ENCODE results near the gene TRAPPC6A.
"Not testable (repeated sequence)": the region's sequence is repeated elsewhere in the genome, so short reads cannot be mapped to it uniquely, and the experiment has no call there.

DNA sequence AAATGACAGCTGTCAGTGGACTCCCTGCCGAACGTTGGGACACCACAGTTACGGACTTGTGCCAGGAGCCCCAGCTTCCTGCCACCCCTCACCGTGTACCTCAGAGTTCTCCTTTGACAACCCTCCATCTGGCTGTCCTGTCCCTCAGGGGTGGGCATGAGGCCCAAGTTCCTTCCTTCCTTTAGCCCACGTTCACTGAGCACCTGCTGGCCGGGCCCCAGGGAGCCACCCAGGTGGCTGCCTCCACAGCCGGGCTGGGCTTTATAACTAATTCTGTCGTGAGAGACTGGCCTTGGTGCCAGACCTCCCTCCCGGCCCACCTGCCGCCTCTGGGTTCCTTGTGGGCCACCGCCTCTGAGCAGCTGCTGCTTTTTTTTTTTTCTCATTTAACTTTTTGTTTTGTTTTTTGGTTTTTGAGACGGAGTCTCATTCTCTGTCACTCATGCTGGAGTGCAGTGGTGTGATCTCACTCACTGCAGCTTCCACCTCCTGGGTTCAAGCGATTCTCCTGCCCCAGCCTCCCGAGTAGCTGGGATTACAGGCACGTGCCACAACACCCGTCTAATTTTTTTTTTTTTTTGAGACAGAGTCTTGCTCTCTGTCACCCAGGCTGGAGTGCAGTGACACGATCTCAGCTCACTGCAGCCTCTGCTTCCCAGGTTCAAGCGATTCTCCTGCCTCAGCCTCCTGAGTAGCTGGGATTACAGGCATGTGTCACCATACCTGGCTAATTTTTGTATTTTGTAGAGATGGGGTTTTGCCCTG is 59.3 kb downstream of the TRAPPC6A start:
- TF ChIP-seq FOXM1 (IDR thresholded peaks at IDR 0.05; ENCODE audit: borderline replicate concordance); SP1 (IDR thresholded peaks at IDR 0.05); FOXA1 (IDR thresholded peaks at IDR 0.05); SUZ12 (IDR thresholded peaks at IDR 0.05); ELF4 (IDR thresholded peaks at IDR 0.05); HDGF (IDR thresholded peaks at IDR 0.05; ENCODE audit: borderline replicate concordance); BHLHE40 (IDR thresholded peaks at IDR 0.05; ENCODE audit: borderline replicate concordance); FOXK2 (IDR thresholded peaks at IDR 0.05); CTBP1 (IDR thresholded peaks at IDR 0.05; ENCODE audit: borderline replicate concordance): not testable (repeated sequence)
- TF ChIP-seq, protein P1, sequence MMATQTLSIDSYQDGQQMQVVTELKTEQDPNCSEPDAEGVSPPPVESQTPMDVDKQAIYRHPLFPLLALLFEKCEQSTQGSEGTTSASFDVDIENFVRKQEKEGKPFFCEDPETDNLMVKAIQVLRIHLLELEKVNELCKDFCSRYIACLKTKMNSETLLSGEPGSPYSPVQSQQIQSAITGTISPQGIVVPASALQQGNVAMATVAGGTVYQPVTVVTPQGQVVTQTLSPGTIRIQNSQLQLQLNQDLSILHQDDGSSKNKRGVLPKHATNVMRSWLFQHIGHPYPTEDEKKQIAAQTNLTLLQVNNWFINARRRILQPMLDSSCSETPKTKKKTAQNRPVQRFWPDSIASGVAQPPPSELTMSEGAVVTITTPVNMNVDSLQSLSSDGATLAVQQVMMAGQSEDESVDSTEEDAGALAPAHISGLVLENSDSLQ (IDR thresholded peaks at IDR 0.05) = peak; percentile 1; the same call in 1 of the 2 replicates
